Measurements from ENCODE around the gene GLIPR2.
"Not testable (repeated sequence)": the region's sequence is repeated elsewhere in the genome, so short reads cannot be mapped to it uniquely, and the experiment has no call there.

The GLIPR2 gene

DNA sequence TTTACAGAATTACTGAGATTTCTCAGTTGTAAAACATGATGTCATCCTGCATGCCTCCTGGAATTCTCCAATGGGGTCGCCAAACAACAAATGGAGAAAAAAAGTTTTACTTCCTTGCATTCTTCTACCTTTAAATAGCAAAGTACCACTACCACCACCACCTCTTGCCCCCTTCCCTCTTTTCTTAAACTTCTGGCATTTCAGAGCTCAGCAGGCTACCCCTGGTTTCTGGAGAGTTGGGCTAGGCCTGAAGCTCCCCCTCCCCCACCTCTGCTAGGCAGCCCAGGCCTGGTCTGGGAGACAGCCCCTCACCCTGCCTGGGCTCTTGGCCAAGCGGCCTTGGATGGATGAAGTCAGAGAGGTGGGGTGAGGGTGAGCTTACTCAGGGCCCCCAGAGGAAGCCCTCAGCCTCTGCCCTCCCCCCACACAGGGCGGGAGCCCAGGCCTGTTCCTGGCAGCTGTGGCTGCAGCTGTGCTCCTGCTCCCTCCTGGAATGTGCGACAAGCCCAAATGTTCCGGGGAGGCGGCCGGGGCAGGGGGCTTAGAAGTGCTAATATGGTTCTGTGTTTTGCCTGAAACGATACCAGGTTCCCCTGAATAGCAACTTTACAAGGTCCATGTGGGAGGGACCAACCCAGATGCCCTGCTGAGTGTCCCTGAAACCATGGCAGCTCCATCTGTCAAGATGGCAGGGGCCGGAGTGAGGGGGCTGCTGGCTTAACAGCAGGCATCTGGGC lies 26.7 kb downstream of the GLIPR2 start:
- peak; percentile 45 for DNase-seq (ENCODE audit: low spot score)

- no peak for DNase-seq (ENCODE audit: low spot score)
These were observed 27.2 kb downstream of the GLIPR2 start for GRCh38 chr9:36163786-36164170.

DNA sequence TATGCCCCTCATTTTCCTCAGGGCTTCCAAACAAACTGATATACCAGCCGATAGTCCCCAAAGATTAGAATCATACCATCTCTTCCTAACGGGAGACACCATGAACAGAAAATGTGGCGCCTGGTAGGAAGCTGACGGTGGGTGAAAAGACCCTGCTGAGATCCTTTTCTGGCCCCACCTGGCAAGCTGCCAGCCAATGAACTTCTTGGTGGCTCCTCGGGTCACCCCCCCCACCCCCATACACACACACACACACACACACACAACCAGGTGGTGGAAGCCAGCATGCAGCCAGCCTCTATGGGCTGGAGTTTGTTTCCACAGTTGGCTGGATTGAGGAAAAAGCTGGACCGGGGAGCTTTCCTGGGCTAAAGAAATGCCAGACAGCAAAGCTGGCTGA lies 27.8 kb downstream of the GLIPR2 start:
- no peak for DNase-seq (ENCODE audit: low spot score)

DNA sequence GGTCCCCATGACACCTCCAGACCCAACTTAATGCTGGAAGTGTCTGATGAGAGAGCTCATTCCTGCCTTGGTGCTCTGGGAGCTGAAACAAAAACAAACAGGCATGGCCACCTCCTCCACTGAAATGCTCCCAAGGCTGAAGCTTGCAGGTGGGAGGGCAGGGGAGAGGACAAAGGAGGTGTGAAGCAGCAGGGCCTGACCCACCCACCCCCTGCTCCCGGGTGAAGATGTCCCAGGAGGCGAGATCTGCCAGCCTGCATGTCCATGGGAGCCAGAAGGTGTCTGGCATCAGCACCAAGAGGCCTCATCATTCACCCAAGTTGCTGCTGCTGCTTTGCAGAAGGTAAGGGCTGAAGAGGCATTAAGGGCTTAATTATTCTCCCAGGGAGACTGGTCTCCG lies 28.5 kb downstream of the GLIPR2 start:
- DNase-seq (ENCODE audit: low spot score) = no peak

- no peak for DNase-seq (ENCODE audit: low spot score)
These were observed 29.3 kb downstream of the GLIPR2 start for GRCh38 chr9:36165826-36166167.

- DNase-seq (ENCODE audit: low spot score) = no peak
These were observed 29.8 kb downstream of the GLIPR2 start for GRCh38 chr9:36166168-36166927.

DNA sequence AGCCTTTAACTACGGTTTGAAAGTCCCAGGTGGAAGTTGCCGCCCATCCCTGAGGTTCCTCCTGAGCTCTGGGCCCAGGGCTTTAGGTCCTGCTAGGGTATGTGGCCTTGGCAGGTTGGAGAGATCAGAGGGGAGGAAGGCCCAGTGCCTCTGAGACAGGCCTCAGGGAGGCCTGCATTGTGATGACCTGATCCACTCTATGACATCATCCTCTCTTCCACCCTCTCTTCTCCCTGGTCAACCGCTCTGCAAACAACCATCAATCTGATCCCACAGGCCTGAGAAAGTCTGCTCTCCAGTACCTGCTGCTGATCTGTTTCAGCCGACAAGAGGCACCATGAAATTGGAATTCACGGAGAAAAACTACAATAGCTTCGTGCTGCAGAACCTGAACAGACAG lies 32.6 kb downstream of the GLIPR2 start, which contains the start of gene CCIN:
Gene CCIN, plus strand, starts transcription at position 223 of the 400 bp plus-strand sequence. Its CDS starts 115 bp downstream, at position 338.
- no peak for DNase-seq (ENCODE audit: low spot score)

GRCh38 chr9:36169708-36170107 lies 33.2 kb downstream of the GLIPR2 start:
- DNase-seq (ENCODE audit: low spot score) = no peak

DNA sequence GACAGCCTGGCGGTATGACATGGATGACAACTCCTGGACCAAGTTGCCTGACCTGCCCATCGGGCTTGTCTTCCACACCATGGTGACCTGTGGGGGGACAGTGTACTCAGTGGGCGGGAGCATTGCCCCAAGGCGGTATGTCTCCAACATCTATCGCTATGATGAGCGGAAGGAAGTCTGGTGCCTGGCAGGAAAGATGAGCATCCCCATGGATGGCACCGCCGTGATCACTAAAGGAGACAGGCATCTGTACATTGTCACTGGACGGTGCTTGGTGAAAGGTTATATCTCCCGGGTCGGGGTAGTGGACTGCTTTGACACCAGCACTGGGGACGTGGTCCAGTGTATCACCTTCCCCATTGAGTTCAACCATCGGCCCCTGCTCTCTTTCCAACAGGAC lies 34.0 kb downstream of the GLIPR2 start:
- DNase-seq (ENCODE audit: low spot score) = no peak

DNA sequence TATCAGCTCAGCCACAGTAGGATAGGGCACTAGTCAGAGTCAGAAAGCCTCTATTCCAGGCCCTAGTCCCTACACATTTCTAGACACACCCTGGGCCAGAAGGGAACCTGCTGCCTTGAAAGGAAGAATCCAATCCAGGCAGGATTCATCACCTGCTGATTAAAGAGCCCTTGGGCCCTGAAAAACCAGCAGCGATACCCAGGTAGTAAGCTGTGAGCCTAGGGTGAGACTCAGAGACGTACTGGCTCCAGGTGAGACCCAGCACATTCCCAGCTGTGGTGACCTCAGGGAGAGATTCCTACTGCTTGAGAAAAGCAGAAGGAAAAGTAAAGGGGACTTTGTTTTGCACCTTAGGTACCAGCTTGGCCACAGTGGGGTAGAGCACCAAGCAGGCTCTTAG lies 37.3 kb downstream of the GLIPR2 start:
- no peak for DNase-seq (ENCODE audit: low spot score)

GRCh38 chr9:36174271-36174670 lies 37.7 kb downstream of the GLIPR2 start:
- DNase-seq (ENCODE audit: low spot score) = no peak

DNA sequence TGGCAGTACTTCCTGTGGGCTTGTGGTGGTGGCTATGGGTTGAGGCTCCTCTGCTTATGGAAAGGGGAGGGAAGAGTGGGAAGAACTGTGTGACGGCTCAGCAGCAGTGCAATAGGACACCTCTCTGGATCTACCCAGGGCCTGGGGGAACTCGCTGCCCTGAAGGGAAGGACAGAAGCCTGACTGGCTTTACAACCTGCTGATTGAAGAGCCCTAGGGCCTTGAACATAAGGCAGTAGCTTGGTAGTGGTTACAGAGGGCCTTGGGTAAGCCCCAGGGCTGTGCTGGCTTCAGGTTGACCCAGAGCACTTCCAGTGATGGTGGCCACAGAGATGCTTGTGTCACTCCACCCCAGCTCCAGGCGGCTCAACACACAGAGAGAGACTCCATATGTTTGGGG lies 38.2 kb downstream of the GLIPR2 start:
- DNase-seq (ENCODE audit: low spot score) = no peak

- not testable (repeated sequence) for DNase-seq (ENCODE audit: low spot score)
These were observed 38.7 kb downstream of the GLIPR2 start for GRCh38 chr9:36175209-36175608.

- DNase-seq (ENCODE audit: low spot score) = not testable (repeated sequence)
These were observed 40.0 kb downstream of the GLIPR2 start for GRCh38 chr9:36176496-36176895.

DNA sequence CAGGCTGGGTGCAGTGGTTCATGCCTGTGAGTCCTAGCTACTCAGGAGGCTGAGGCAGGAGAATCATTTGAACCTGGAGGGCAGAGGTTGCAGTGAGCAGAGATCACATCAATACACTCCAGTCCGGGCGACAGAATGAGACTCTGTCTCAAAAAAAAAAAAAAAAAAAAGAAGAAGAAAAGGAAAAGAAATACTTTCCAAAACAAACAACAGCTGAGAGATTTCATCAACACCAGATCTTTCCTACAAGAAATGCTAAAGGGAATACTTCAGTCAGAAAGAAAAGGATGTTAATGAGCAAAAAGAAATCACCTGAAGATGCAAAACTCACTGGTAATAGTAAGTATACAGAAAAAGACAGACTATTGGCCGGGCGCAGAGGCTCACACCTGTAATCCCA lies 41.0 kb downstream of the GLIPR2 start:
- no peak for DNase-seq (ENCODE audit: low spot score)

DNA sequence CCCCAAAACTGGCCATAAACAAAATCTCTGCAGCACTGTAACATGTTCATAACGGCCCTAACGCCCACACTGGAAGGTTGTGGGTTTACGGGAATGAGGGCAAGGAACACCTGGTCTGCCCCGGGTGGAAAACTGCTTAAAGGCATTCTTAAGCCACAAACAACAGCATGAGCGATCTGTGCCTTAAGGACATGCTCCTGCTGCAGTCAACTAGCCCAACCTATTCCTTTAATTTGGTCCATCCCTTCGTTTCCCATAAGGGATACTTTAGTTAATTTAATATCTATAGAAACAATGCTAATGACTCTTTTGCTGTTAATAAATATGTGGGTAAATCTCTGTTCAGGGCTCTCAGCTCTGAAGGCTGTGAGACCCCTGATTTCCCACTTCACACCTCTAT lies 43.7 kb downstream of the GLIPR2 start:
- DNase-seq (ENCODE audit: low spot score) = not testable (repeated sequence)

DNA sequence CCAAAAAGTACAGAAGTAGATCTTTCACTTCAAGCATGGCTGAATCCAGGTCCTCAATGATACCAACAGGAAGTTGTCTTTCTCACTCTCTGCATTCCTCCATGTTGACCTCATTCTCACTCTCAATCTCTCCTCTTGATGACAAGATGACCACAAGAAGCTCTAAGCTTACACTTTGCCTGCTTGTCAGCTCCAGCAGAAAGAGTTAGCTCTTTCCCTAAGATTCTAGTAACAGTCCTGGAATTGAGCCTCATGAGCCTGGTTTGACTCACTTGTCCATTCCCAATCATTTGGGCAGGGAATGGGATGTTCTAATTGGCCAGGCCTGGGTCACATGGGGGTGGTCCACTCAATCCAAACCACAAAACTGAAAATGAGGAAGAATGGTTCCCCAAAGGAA lies 50.9 kb downstream of the GLIPR2 start:
- DNase-seq (ENCODE audit: low spot score) = no peak

GRCh38 chr9:36188212-36188611 lies 51.7 kb downstream of the GLIPR2 start:
- no peak for DNase-seq (ENCODE audit: low spot score)

DNA sequence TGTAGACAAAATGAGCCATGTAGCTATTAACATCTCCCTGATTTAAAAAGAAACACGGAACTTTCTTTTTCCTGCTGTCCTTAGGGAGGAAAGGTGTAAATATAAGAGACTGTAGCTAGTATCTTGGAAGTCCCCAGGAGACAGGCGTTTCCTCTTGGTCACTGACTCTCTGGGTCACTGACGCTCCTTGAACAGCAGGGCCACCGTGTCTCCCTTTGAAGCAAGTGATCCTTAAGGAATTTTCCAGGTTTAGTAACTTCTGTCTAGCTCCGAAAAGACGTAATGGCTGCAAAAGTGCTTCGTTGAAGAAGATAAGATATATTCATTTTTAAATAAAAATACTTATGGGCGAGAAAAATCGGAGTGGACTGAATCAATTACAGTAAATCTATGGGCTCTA lies 53.4 kb downstream of the GLIPR2 start:
- no peak for DNase-seq (ENCODE audit: low spot score)

- peak; percentile 99 for DNase-seq (ENCODE audit: low spot score)
These were observed 54.1 kb downstream of the GLIPR2 start, which contains the start of gene CLTA for GRCh38 chr9:36190388-36191289. CLTA (plus strand) TSS chr9:36190921; CDS start chr9:36191057, 136 bp downstream.

DNA sequence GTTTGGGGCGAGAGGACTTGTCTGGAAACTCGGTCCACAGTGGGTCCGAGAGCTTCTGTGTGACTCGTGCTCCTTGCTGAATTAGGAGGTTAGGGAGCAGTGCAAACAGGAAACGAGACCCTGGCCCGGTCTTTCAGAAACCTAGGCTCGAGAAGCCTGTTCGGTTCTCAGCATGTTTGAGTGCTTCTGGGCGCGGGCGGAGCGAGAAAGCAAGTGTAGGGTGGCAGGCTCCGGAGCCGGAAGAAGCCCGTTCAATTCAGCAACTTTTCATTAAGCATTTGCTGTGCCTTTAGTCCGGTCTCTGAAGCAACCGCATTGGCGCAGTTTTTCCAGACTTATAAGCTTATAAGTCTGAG lies 54.7 kb downstream of the GLIPR2 start:
- no peak for DNase-seq (ENCODE audit: low spot score)

DNA sequence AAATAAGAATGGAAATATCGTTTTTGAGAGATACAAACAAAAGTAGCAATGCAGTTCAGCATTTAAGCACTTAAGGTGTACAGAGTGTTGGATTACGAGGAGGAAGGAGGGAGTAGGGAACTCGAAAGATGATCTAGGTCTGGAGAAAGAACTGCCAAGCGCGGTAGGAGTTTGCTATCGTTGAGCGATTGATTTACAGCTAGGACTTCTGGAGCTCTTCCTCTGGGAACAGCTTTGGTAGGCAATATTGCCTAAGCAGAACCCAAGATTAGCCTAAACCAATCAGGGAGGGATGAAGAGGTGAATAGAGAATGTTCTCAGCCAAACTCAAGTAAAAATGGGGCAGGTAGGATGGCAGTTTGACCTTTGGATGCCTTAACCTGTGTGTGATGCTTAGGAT lies 55.2 kb downstream of the GLIPR2 start:
- no peak for DNase-seq (ENCODE audit: low spot score)

DNA sequence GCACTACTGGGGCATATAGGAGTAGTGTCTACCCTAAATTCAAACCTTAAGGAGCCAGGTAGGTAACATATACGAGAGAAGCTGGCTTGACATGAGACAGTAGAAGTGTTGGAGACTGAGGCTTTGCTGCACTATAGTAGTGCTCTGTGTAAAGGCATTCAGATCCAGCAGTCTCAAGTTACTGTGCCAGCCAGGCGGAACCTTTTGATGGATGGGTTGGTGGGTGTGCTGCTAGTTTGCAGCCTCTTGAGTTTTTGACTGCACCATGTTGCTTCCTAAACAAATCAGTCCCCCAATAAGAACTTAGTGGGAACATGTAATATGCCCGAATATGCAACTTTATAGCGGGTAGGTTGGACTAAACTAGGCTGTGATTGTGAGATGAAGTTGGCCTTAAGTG lies 55.7 kb downstream of the GLIPR2 start:
- no peak for DNase-seq (ENCODE audit: low spot score)

Measured in putamen (tissue), 1 donor.